Lower leg skin (tissue), 4 donors: ENCODE data around the gene C1orf52. TPM values are rescaled to one million over a fixed set of nuclear protein-coding genes. Genes with fewer than 3 reads are reported as not detected.

Source experiments
- DNase-seq, 2 donors: peaks; one replicate each; pipeline ENCODE4 v3.0.0-alpha.2; 2019; ENCODE audit warnings: low spot score in 2 of 2
- H3K4me3 ChIP-seq: fragments of 200-600 bp; sonication (generic); 2 replicates; pipeline ENCODE4 v1.5.1; 2017; ENCODE audit warnings: mild to moderate bottlenecking, low read depth; ENCODE audit not compliant: poor library complexity, severe bottlenecking
- CTCF ChIP-seq, 3 donors: fragments of 450-650 bp; IDR thresholded peaks; one replicate each; pipeline ENCODE4 v1.5.1; 2016; ENCODE audit warnings: antibody characterized with exemption in 3 of 3, mild to moderate bottlenecking in 3 of 3, moderate library complexity in 2 of 3
- POLR2A ChIP-seq, 2 donors: fragments of 450-650 bp; IDR thresholded peaks; one replicate each; pipeline ENCODE4 v1.6.1; 2016 to 2017; ENCODE audit warnings: antibody characterized with exemption in 2 of 2, mild to moderate bottlenecking in 1 of 2, moderate library complexity in 1 of 2
- WGBS, 2 donors: methylation state at CpG; one replicate each; pipeline ENCODE4 v1.1.5; 2018; 5-methylcytosine and 5-hydroxymethylcytosine counted together
- intact Hi-C: fragments of 100-400 bp; cut with DNase I; formaldehyde crosslinking; loops from one replicate; pipeline ENCODE4 v1.15.0; 2023; ENCODE audit warnings: low total_unique reads
- total RNA-seq, 4 donors: library from RNA; depleted of rRNA; stranded (reverse); fragments of >200 nt; gene quantifications; one replicate each; pipeline ENCODE4 v1.1.0, GENCODE V29; 2016

C1orf52 gene
- 10 to 100 TPM; 12.4 to 27.0 (median 20.5) TPM for total RNA-seq

GRCh38 chr1:85259118-85259911, at the start of gene C1orf52:
TSS of gene C1orf52 (minus strand) at chr1:85259662. CDS start at chr1:85259633, 29 bp downstream.
- peak; percentile 93 to 99 for DNase-seq
- TF ChIP-seq CTCF (IDR thresholded peaks at IDR 0.05) (peak in 1 of 3 donors; percentile 92), POLR2A (IDR thresholded peaks at IDR 0.05) (peak in 1 of 2 donors; percentile 76)
- intact Hi-C loops, result loop anchor here (10.0 kb wide), 1 partner anchor 55 kb away; the partner anchor contains the start of gene SYDE2
- peak within 1 kb of the TSS; percentile 88 for H3K4me3 ChIP-seq
- 0 to 1% methylated on average over 54 to 59 of the region's 65 CpGs for WGBS, 2 donors

DNA sequence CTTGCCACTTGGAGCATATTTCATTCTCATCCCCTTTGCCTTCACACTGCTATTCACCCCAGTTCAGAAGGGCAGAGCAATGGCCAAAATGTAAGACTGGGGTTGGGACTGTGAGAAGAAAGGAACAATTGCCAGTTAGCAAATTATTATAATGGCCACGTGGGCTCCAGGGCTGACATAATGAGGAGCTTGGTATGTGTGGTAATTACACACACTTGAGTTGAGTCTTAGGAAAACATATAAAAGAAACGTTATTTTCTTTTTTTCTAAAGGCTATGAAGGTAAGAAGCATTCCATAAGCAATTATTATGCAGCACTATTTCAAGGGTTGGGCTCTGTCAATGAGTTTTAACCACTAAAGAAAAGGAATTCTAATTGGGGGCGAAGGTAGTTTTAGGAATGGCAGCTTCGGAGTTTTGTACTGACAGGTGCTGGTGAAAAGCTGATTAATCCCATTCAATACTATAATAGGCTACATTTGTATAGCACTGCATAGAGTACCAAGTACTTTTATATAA, 49.4 kb upstream of the C1orf52 start:
- H3K4me3 ChIP-seq, result no peak overlapping the region
- DNase-seq, result no peak
- intact Hi-C loops, result loop anchor here (5.0 to 10.0 kb wide), 2 partner anchors 266 to 383 kb away; no protein-coding TSS in a partner anchor
- WGBS, 2 donors, result 62 to 64% methylated on average over 4 of the region's 4 CpGs
- TF ChIP-seq POLR2A (IDR thresholded peaks at IDR 0.05) (no peak), CTCF (IDR thresholded peaks at IDR 0.05) (no peak)

DNA sequence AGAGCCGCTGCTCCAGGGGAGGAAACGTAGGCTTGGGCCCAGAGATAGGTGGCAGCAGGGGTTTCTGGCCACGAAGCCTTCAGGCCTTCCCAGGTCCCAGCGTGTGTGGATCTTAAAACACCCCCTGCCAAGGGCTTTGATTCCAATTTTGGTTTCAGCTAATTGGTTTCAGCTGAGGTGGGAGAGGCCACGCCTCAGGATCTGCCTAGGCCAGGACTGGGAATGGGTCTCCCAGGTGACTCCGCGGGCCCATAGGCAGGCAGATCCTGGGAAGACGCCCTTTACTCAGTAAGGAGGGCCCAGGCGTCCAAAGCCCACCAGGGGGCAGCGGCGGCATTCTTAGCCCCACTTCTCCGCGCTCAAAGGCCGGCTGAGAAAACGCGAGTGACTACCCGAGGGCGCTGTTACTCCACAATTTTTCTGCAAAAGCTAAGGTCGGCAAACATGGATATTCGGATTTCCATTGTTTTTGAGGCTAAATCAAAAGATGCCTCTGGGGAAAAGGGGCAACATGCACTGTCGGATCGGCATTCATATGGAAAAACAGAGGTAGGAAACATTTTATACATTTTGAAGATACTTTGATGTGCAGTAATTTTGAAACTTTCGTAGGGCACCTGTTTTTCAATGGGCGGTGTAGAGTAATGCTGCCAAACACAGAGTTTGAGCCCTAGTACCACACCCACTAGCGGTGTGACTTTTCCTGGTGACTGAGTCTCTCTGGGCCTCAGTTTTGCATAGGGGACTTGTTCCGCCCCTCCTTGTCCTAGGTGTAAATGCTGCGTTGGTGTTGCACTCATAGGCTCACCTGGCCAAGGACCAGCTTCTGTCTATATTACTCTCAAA, 48.7 kb upstream of the C1orf52 start:
- intact Hi-C loops, result loop anchor here (5.0 to 10.0 kb wide), 2 partner anchors 267 to 384 kb away; no protein-coding TSS in a partner anchor
- DNase-seq, result peak; percentile 78 to 98
- TF ChIP-seq CTCF (IDR thresholded peaks at IDR 0.05) (peak in 1 of 3 donors; percentile 87), POLR2A (IDR thresholded peaks at IDR 0.05) (no peak)
- WGBS, 2 donors, result 18 to 20% methylated on average over 27 of the region's 27 CpGs
- H3K4me3 ChIP-seq, result no peak overlapping the region

GRCh38 chr1:85306236-85306635, 46.8 kb upstream of the C1orf52 start:
- H3K4me3 ChIP-seq, result no peak overlapping the region
- intact Hi-C loops, result loop anchor here (5.0 to 10.0 kb wide), 2 partner anchors 269 to 386 kb away; no protein-coding TSS in a partner anchor
- WGBS, 2 donors, result 92% methylated on average over 4 of the region's 4 CpGs
- TF ChIP-seq CTCF (IDR thresholded peaks at IDR 0.05), result no peak
- no peak for TF ChIP-seq POLR2A (IDR thresholded peaks at IDR 0.05)
- no peak for DNase-seq

DNA sequence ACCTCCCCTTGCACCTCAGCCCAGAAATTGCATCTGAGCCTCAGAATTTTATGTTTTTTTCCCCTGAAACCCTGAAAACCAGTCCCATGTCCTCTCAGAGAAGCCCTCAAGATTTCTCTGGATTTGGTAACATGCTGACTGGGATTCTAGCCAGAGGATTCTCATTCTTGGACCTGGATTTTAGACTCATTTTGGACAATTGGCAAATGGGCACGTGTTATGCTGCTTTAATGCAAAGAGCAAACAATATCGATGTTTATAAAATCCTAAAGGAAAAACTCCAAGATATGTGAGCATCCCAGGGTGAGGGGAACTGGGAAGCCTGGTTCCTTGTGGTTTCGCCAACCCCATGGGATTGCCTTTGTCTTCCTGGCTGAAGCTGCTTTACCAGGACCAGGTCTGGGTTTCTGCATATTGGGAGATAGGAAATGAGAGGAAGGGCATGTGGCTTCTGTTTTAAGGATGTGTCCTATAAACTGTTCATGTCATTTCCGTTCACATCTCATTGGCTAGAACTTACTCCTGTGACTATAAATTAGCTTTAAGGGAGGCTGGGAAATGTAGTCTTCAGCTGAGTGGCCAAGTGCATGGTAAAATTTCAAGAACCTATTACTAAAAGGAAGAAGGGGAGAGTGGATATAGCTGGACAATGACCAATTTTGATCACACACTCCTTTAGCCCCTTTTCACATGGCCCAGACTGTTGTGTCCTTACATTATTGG, 44.1 kb upstream of the C1orf52 start:
- 53 to 88% methylated on average over 4 of the region's 4 CpGs for WGBS, 2 donors
- H3K4me3 ChIP-seq, result no peak overlapping the region
- TF ChIP-seq POLR2A (IDR thresholded peaks at IDR 0.05) (no peak), CTCF (IDR thresholded peaks at IDR 0.05) (no peak)
- intact Hi-C loops, result loop anchor here (10.0 kb wide), 1 partner anchor 271 kb away; no protein-coding TSS in a partner anchor
- no peak for DNase-seq
